Measurements from ENCODE around the gene ZNF385B. TPM values are rescaled to one million over a fixed set of nuclear protein-coding genes. Genes with fewer than 3 reads are reported as not detected.

Gene ZNF385B
- total and polyA plus RNA-seq, 5 donors from 2014 or later, result not detected

- Histone ChIP-seq H3K9me3 (ENCODE audit: control insufficient read depth in 2 of 2, low read length in 2 of 2) (no peaks in the 10 kb centered on the region), H3K4me3 (ENCODE audit: low read depth, low read length) (no peak overlapping the region), H3K36me3 (ENCODE audit: control insufficient read depth, insufficient read depth, low read length) (no peaks in the 10 kb centered on the region), H3K27ac (ENCODE audit: insufficient read depth, low read length, poor library complexity, severe bottlenecking) (no peak overlapping the region), H3K27me3 (ENCODE audit: control insufficient read depth, insufficient read depth, low read length) (no peaks in the 10 kb centered on the region), H3K4me1 (ENCODE audit: control insufficient read depth, insufficient read depth, low read length, poor library complexity, severe bottlenecking) (no peaks in the 10 kb centered on the region)
- Mint-ChIP-seq H3K9me3 (peaks cover 0 to 3% (median 0%) of the 10 kb centered on the region in 7 donors), H3K4me3 (no peak overlapping the region), H3K27ac (no peak overlapping the region), H3K36me3 (no peaks in the 10 kb centered on the region), H3K4me1 (no peaks in the 10 kb centered on the region), H3K27me3 (peaks cover 9% of the 10 kb centered on the region)
- DNase-seq (no peak), ATAC-seq (ENCODE audit: low read depth in 2 of 2) (no peak)
Measured at GRCh38 chr2:179550849-179551248, 310.6 kb downstream of the ZNF385B start.

GRCh38 chr2:179550214-179550613 lies 311.2 kb downstream of the ZNF385B start:
- H3K4me3 ChIP-seq (ENCODE audit: low read depth, low read length), result no peak overlapping the region
- H3K27ac ChIP-seq (ENCODE audit: insufficient read depth, low read length, poor library complexity, severe bottlenecking), result no peak overlapping the region
- ATAC-seq (ENCODE audit: low read depth in 2 of 2), result no peak
- no peaks in the 10 kb centered on the region for H3K36me3 ChIP-seq (ENCODE audit: control insufficient read depth, insufficient read depth, low read length)
- DNase-seq, result no peak
- H3K27me3 Mint-ChIP-seq, result peaks cover 9% of the 10 kb centered on the region
- no peak overlapping the region for H3K4me3 Mint-ChIP-seq
- no peaks in the 10 kb centered on the region for H3K4me1 Mint-ChIP-seq
- no peak overlapping the region for H3K27ac Mint-ChIP-seq
- no peaks in the 10 kb centered on the region for H3K36me3 Mint-ChIP-seq
- no peaks in the 10 kb centered on the region for H3K4me1 ChIP-seq (ENCODE audit: control insufficient read depth, insufficient read depth, low read length, poor library complexity, severe bottlenecking)
- no peaks in the 10 kb centered on the region for H3K9me3 ChIP-seq (ENCODE audit: control insufficient read depth in 2 of 2, low read length in 2 of 2)
- H3K27me3 ChIP-seq (ENCODE audit: control insufficient read depth, insufficient read depth, low read length), result no peaks in the 10 kb centered on the region
- peaks cover 0 to 3% (median 0%) of the 10 kb centered on the region in 7 donors for H3K9me3 Mint-ChIP-seq

- Mint-ChIP-seq H3K9me3 (peaks cover 0 to 3% (median 0%) of the 10 kb centered on the region in 7 donors), H3K4me1 (no peaks in the 10 kb centered on the region), H3K36me3 (no peaks in the 10 kb centered on the region), H3K27ac (no peak overlapping the region), H3K4me3 (no peak overlapping the region), H3K27me3 (peaks cover 9% of the 10 kb centered on the region)
- no peak overlapping the region for H3K27ac ChIP-seq (ENCODE audit: insufficient read depth, low read length, poor library complexity, severe bottlenecking)
- no peak for ATAC-seq (ENCODE audit: low read depth in 2 of 2)
- H3K4me3 ChIP-seq (ENCODE audit: low read depth, low read length), result no peak overlapping the region
- no peaks in the 10 kb centered on the region for H3K27me3 ChIP-seq (ENCODE audit: control insufficient read depth, insufficient read depth, low read length)
- no peaks in the 10 kb centered on the region for H3K9me3 ChIP-seq (ENCODE audit: control insufficient read depth in 2 of 2, low read length in 2 of 2)
- no peaks in the 10 kb centered on the region for H3K4me1 ChIP-seq (ENCODE audit: control insufficient read depth, insufficient read depth, low read length, poor library complexity, severe bottlenecking)
- no peak for DNase-seq
- H3K36me3 ChIP-seq (ENCODE audit: control insufficient read depth, insufficient read depth, low read length), result no peaks in the 10 kb centered on the region
Measured at GRCh38 chr2:179546656-179547055, 314.8 kb downstream of the ZNF385B start.

- H3K27me3 Mint-ChIP-seq, result peaks cover 9% of the 10 kb centered on the region
- H3K4me1 ChIP-seq (ENCODE audit: control insufficient read depth, insufficient read depth, low read length, poor library complexity, severe bottlenecking), result no peaks in the 10 kb centered on the region
- H3K36me3 Mint-ChIP-seq, result no peaks in the 10 kb centered on the region
- no peaks in the 10 kb centered on the region for H3K27me3 ChIP-seq (ENCODE audit: control insufficient read depth, insufficient read depth, low read length)
- H3K9me3 ChIP-seq (ENCODE audit: control insufficient read depth in 2 of 2, low read length in 2 of 2), result no peaks in the 10 kb centered on the region
- DNase-seq (no peak), ATAC-seq (ENCODE audit: low read depth in 2 of 2) (peak in 1 of 2 donors; percentile 20)
- H3K9me3 Mint-ChIP-seq, result peaks cover 0 to 6% (median 0%) of the 10 kb centered on the region in 7 donors
- H3K4me3 ChIP-seq (ENCODE audit: low read depth, low read length), result no peak overlapping the region
- H3K4me3 Mint-ChIP-seq, result no peak overlapping the region
- no peak overlapping the region for H3K27ac ChIP-seq (ENCODE audit: insufficient read depth, low read length, poor library complexity, severe bottlenecking)
- H3K36me3 ChIP-seq (ENCODE audit: control insufficient read depth, insufficient read depth, low read length), result no peaks in the 10 kb centered on the region
- no peak overlapping the region for H3K27ac Mint-ChIP-seq
- no peaks in the 10 kb centered on the region for H3K4me1 Mint-ChIP-seq
Measured at GRCh38 chr2:179545024-179545423, 316.4 kb downstream of the ZNF385B start.

GRCh38 chr2:179543361-179543901 lies 318.0 kb downstream of the ZNF385B start:
- H3K27me3 ChIP-seq (ENCODE audit: control insufficient read depth, insufficient read depth, low read length), result no peaks in the 10 kb centered on the region
- no peak overlapping the region for H3K27ac ChIP-seq (ENCODE audit: insufficient read depth, low read length, poor library complexity, severe bottlenecking)
- DNase-seq, result no peak
- no peak for ATAC-seq (ENCODE audit: low read depth in 2 of 2)
- H3K4me3 ChIP-seq (ENCODE audit: low read depth, low read length), result no peak overlapping the region
- H3K4me1 ChIP-seq (ENCODE audit: control insufficient read depth, insufficient read depth, low read length, poor library complexity, severe bottlenecking), result no peaks in the 10 kb centered on the region
- H3K36me3 ChIP-seq (ENCODE audit: control insufficient read depth, insufficient read depth, low read length), result no peaks in the 10 kb centered on the region
- peaks cover 9% of the 10 kb centered on the region for H3K27me3 Mint-ChIP-seq
- no peak overlapping the region for H3K4me3 Mint-ChIP-seq
- H3K4me1 Mint-ChIP-seq, result no peaks in the 10 kb centered on the region
- no peak overlapping the region for H3K27ac Mint-ChIP-seq
- peaks cover 0 to 6% (median 3%) of the 10 kb centered on the region in 7 donors for H3K9me3 Mint-ChIP-seq
- H3K9me3 ChIP-seq (ENCODE audit: control insufficient read depth in 2 of 2, low read length in 2 of 2), result no peaks in the 10 kb centered on the region
- H3K36me3 Mint-ChIP-seq, result no peaks in the 10 kb centered on the region

GRCh38 chr2:179541586-179541985 lies 319.8 kb downstream of the ZNF385B start:
- H3K4me1 Mint-ChIP-seq, result no peaks in the 10 kb centered on the region
- H3K27ac Mint-ChIP-seq, result no peak overlapping the region
- Histone ChIP-seq H3K27me3 (ENCODE audit: control insufficient read depth, insufficient read depth, low read length) (no peaks in the 10 kb centered on the region), H3K36me3 (ENCODE audit: control insufficient read depth, insufficient read depth, low read length) (no peaks in the 10 kb centered on the region), H3K27ac (ENCODE audit: insufficient read depth, low read length, poor library complexity, severe bottlenecking) (no peak overlapping the region), H3K4me1 (ENCODE audit: control insufficient read depth, insufficient read depth, low read length, poor library complexity, severe bottlenecking) (no peaks in the 10 kb centered on the region), H3K4me3 (ENCODE audit: low read depth, low read length) (no peak overlapping the region), H3K9me3 (ENCODE audit: control insufficient read depth in 2 of 2, low read length in 2 of 2) (no peaks in the 10 kb centered on the region)
- H3K36me3 Mint-ChIP-seq, result no peaks in the 10 kb centered on the region
- ATAC-seq (ENCODE audit: low read depth in 2 of 2), result no peak
- no peak overlapping the region for H3K4me3 Mint-ChIP-seq
- DNase-seq, result no peak
- peaks cover 0 to 6% (median 1%) of the 10 kb centered on the region in 7 donors for H3K9me3 Mint-ChIP-seq
- H3K27me3 Mint-ChIP-seq, result peaks cover 4% of the 10 kb centered on the region

GRCh38 chr2:179539124-179539511 lies 322.3 kb downstream of the ZNF385B start:
- ATAC-seq (ENCODE audit: low read depth in 2 of 2) (no peak), DNase-seq (no peak)
- Histone ChIP-seq H3K4me1 (ENCODE audit: control insufficient read depth, insufficient read depth, low read length, poor library complexity, severe bottlenecking) (no peaks in the 10 kb centered on the region), H3K4me3 (ENCODE audit: low read depth, low read length) (no peak overlapping the region), H3K27me3 (ENCODE audit: control insufficient read depth, insufficient read depth, low read length) (no peaks in the 10 kb centered on the region), H3K9me3 (ENCODE audit: control insufficient read depth in 2 of 2, low read length in 2 of 2) (no peaks in the 10 kb centered on the region), H3K36me3 (ENCODE audit: control insufficient read depth, insufficient read depth, low read length) (no peaks in the 10 kb centered on the region), H3K27ac (ENCODE audit: insufficient read depth, low read length, poor library complexity, severe bottlenecking) (no peak overlapping the region)
- no peak overlapping the region for H3K4me3 Mint-ChIP-seq
- H3K27me3 Mint-ChIP-seq, result no peaks in the 10 kb centered on the region
- no peak overlapping the region for H3K27ac Mint-ChIP-seq
- H3K36me3 Mint-ChIP-seq, result no peaks in the 10 kb centered on the region
- no peaks in the 10 kb centered on the region for H3K4me1 Mint-ChIP-seq
- peaks cover 0 to 6% (median 0%) of the 10 kb centered on the region in 7 donors for H3K9me3 Mint-ChIP-seq

- Mint-ChIP-seq H3K9me3 (peaks cover 0 to 6% (median 0%) of the 10 kb centered on the region in 7 donors), H3K4me1 (no peaks in the 10 kb centered on the region), H3K4me3 (no peak overlapping the region), H3K36me3 (no peaks in the 10 kb centered on the region), H3K27ac (no peak overlapping the region), H3K27me3 (no peaks in the 10 kb centered on the region)
- Histone ChIP-seq H3K36me3 (ENCODE audit: control insufficient read depth, insufficient read depth, low read length) (no peaks in the 10 kb centered on the region), H3K27me3 (ENCODE audit: control insufficient read depth, insufficient read depth, low read length) (no peaks in the 10 kb centered on the region), H3K27ac (ENCODE audit: insufficient read depth, low read length, poor library complexity, severe bottlenecking) (no peak overlapping the region), H3K4me1 (ENCODE audit: control insufficient read depth, insufficient read depth, low read length, poor library complexity, severe bottlenecking) (no peaks in the 10 kb centered on the region), H3K4me3 (ENCODE audit: low read depth, low read length) (no peak overlapping the region), H3K9me3 (ENCODE audit: control insufficient read depth in 2 of 2, low read length in 2 of 2) (no peaks in the 10 kb centered on the region)
- ATAC-seq (ENCODE audit: low read depth in 2 of 2) (no peak), DNase-seq (no peak)
Measured at GRCh38 chr2:179538406-179539123, 322.8 kb downstream of the ZNF385B start.
